Prostate gland (tissue), 2 donors: ENCODE data around the gene SLC4A3.

Experiments used
- POLR2A ChIP-seq: fragments of 450-650 bp; IDR thresholded peaks from one replicate; pipeline ENCODE4 v1.6.1; 2016; ENCODE audit warnings: antibody characterized with exemption, mild to moderate bottlenecking
- POLR2AphosphoS5 ChIP-seq: sonication (generic); formaldehyde crosslinking; IDR thresholded peaks from one replicate; pipeline ENCODE4 v1.6.1; 2017; ENCODE audit warnings: antibody characterized with exemption
- TF ChIP-seq, protein P1 (sequence below), 4 experiments: fragments of 200-600 bp in 2 of 4; fragments of 450-650 bp in 2 of 4; sonication (generic) in 2 of 4; IDR thresholded peaks; 1 replicate in 3 of 4; 2 replicates in 1 of 4; pipeline ENCODE4 v1.5.1; 2016 to 2019; ENCODE audit warnings: antibody characterized with exemption in 4 of 4, mild to moderate bottlenecking in 2 of 4, moderate library complexity in 2 of 4

DNA sequence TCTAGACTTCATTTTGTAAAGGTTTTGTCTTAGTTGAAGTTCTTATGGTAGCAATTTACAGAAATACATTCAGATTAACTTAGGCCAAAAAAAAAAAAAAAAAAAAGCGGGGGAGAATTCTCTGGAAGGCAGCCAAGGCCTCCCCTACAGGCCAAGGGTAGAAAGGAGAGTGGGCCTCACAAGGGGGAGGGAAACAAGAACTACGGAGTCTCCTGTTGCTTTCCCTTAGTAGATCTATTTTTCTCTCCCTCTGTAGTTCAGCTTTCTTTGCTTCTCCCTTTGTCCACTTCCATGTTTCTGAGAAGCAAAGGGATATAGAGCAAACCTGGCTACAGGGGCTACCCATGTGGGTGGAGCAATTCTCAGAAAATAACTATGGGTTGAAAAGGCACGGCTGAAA lies 32.2 kb upstream of the SLC4A3 start:
- TF ChIP-seq, protein P1, sequence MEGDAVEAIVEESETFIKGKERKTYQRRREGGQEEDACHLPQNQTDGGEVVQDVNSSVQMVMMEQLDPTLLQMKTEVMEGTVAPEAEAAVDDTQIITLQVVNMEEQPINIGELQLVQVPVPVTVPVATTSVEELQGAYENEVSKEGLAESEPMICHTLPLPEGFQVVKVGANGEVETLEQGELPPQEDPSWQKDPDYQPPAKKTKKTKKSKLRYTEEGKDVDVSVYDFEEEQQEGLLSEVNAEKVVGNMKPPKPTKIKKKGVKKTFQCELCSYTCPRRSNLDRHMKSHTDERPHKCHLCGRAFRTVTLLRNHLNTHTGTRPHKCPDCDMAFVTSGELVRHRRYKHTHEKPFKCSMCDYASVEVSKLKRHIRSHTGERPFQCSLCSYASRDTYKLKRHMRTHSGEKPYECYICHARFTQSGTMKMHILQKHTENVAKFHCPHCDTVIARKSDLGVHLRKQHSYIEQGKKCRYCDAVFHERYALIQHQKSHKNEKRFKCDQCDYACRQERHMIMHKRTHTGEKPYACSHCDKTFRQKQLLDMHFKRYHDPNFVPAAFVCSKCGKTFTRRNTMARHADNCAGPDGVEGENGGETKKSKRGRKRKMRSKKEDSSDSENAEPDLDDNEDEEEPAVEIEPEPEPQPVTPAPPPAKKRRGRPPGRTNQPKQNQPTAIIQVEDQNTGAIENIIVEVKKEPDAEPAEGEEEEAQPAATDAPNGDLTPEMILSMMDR (IDR thresholded peaks at IDR 0.05), result no peak
- TF ChIP-seq POLR2A, result no peak
- no peak for TF ChIP-seq POLR2AphosphoS5
